Muscle of back (tissue), 10 donors: ENCODE results near the gene ZNF627. TPM values are rescaled to one million over a fixed set of nuclear protein-coding genes. Genes with fewer than 3 reads are reported as not detected.

Source experiments
- polyA plus RNA-seq, 10 donors: library from polyadenylated mRNA; unstranded; fragments of 120-200 nt; gene quantifications; one replicate each; pipeline ENCODE4 v1.2.1, GENCODE V29; 2013; ENCODE audit not compliant: insufficient read length in 10 of 10

Gene ZNF627
- polyA plus RNA-seq, 10 donors, result 12.2 to 17.6 (median 14.3) TPM

Other genes with a start within 250 kb of the ZNF627 start
- gene PLPPR2, start 242.1 kb upstream of the ZNF627 start, polyA plus RNA-seq, result 10 to 100 TPM in 9 of 10 donors, 1 to 10 TPM in 1; 9.4 to 15.6 (median 12.6) TPM
- 1 to 10 TPM in 7 of 10 donors, under 1 TPM in 3; 0.85 to 2.1 (median 1.4) TPM for gene SWSAP1, start 222.8 kb upstream of the ZNF627 start, polyA plus RNA-seq
- 1 to 10 TPM; 2.6 to 3.9 (median 3.1) TPM for gene EPOR, start 213.2 kb upstream of the ZNF627 start, polyA plus RNA-seq
- 1 to 10 TPM in 1 of 10 donors, under 1 TPM in 9; 0.32 to 1.7 (median 0.62) TPM for gene RGL3, start 178.2 kb upstream of the ZNF627 start, polyA plus RNA-seq
- under 1 TPM in 9 of 10 donors, not detected in 1; 0.16 to 0.46 (median 0.26) TPM for gene ODAD3, start 162.4 kb upstream of the ZNF627 start, polyA plus RNA-seq
- 100 to 1,000 TPM; 136 to 229 (median 180) TPM for gene PRKCSH, start 161.8 kb upstream of the ZNF627 start, polyA plus RNA-seq
- under 1 TPM in 4 of 10 donors, not detected in 6; 0.07 to 0.34 (median 0.22) TPM for gene ELAVL3, start 116.4 kb upstream of the ZNF627 start, polyA plus RNA-seq
- gene ZNF653, start 91.6 kb upstream of the ZNF627 start, polyA plus RNA-seq, result 1 to 10 TPM; 3.6 to 7.0 (median 5.9) TPM
- gene ECSIT, start 68.3 kb upstream of the ZNF627 start, polyA plus RNA-seq, result 10 to 100 TPM; 29.7 to 48.4 (median 39.1) TPM
- 100 to 1,000 TPM in 6 of 10 donors, 10 to 100 TPM in 4; 63.4 to 203 (median 124) TPM for gene CNN1, start 58.6 kb upstream of the ZNF627 start, polyA plus RNA-seq
- gene ELOF1, start 38.3 kb upstream of the ZNF627 start, polyA plus RNA-seq, result 10 to 100 TPM; 26.8 to 42.6 (median 31.7) TPM
- gene ACP5, start 19.8 kb upstream of the ZNF627 start, polyA plus RNA-seq, result 1 to 10 TPM; 1.0 to 4.6 (median 2.4) TPM
- 1 to 10 TPM; 3.3 to 5.3 (median 4.5) TPM for gene ZNF823, start 141.5 kb downstream of the ZNF627 start, polyA plus RNA-seq
- gene ZNF441, start 169.5 kb downstream of the ZNF627 start, polyA plus RNA-seq, result 1 to 10 TPM; 5.5 to 9.4 (median 7.1) TPM
- gene ZNF491, start 201.0 kb downstream of the ZNF627 start, polyA plus RNA-seq, result 1 to 10 TPM; 1.9 to 5.4 (median 3.2) TPM
- gene ZNF440, start 216.8 kb downstream of the ZNF627 start, polyA plus RNA-seq, result 1 to 10 TPM; 3.1 to 8.8 (median 6.0) TPM